Upper lobe of left lung (tissue), 4 donors: ENCODE measurements around the gene AWAT1.
A peak's percentile ranks its signal among the peaks of the same experiment; 100 is the strongest.

Source experiments
- EP300 ChIP-seq, 4 donors: sonication (generic); formaldehyde crosslinking; IDR thresholded peaks; one replicate each; pipeline ENCODE4 v1.5.1; 2017; ENCODE audit warnings: antibody characterized with exemption in 4 of 4, control low read depth in 2 of 4
- POLR2A ChIP-seq, 4 donors: fragments of 450-650 bp; IDR thresholded peaks; one replicate each; pipeline ENCODE4 v1.5.1; 2016 to 2017; ENCODE audit warnings: antibody characterized with exemption in 4 of 4, mild to moderate bottlenecking in 2 of 4
- POLR2AphosphoS5 ChIP-seq, 2 donors: sonication (generic); formaldehyde crosslinking; IDR thresholded peaks; one replicate each; pipeline ENCODE4 v1.5.1; 2017; ENCODE audit warnings: antibody characterized with exemption in 2 of 2
- TF ChIP-seq, protein P1 (sequence below), 6 experiments: fragments of 450-650 bp in 4 of 6; fragments of 200-600 bp in 2 of 6; sonication (generic) in 2 of 6; IDR thresholded peaks; one replicate each; pipeline ENCODE4 v1.5.1; 2016 to 2019; ENCODE audit warnings: antibody characterized with exemption in 6 of 6

DNA sequence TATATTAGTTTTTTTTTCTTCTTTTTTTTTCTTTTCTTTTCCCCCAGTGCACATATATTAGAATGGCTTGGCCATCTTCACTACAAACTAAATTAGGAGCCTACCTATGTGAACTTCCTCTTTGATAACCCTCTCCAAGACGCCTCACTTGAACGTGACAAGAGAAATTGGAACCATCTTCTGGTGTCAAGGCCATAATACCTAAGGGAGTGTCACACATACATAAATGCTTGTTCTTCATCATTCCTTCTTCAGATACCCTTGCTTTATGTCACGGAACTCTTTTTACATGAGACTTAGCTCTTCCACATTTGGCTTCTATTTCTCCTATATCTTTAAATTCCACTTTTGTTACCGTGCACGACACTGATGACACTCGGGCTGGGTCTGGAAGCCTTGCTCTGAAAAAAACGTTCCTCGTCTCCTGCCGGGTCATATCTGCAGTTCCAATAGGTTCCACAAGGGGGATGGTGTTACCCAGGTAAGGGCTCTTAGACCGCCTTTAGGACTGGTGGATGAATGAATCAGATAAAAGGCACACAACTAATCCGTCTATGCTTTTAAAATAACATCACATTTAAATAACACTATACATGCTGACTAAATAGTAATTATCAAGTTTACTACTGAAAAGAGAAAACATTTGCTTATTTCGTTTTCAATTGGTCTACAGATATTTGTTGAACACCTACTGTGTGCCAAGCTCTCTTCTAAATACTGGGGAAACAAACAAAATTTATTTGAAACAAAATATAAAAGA, 37.3 kb upstream of the AWAT1 start:
- TF ChIP-seq, protein P1, sequence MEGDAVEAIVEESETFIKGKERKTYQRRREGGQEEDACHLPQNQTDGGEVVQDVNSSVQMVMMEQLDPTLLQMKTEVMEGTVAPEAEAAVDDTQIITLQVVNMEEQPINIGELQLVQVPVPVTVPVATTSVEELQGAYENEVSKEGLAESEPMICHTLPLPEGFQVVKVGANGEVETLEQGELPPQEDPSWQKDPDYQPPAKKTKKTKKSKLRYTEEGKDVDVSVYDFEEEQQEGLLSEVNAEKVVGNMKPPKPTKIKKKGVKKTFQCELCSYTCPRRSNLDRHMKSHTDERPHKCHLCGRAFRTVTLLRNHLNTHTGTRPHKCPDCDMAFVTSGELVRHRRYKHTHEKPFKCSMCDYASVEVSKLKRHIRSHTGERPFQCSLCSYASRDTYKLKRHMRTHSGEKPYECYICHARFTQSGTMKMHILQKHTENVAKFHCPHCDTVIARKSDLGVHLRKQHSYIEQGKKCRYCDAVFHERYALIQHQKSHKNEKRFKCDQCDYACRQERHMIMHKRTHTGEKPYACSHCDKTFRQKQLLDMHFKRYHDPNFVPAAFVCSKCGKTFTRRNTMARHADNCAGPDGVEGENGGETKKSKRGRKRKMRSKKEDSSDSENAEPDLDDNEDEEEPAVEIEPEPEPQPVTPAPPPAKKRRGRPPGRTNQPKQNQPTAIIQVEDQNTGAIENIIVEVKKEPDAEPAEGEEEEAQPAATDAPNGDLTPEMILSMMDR (IDR thresholded peaks at IDR 0.05) = peak; percentile 15 to 65 (median 46)
- no peak for TF ChIP-seq POLR2A (IDR thresholded peaks at IDR 0.05)
- no peak for TF ChIP-seq EP300 (IDR thresholded peaks at IDR 0.05)
- TF ChIP-seq POLR2AphosphoS5 (IDR thresholded peaks at IDR 0.05) = no peak
